Measurements from ENCODE around the gene PDIA6. TPM values are rescaled to one million over a fixed set of nuclear protein-coding genes. Genes with fewer than 3 reads are reported as not detected.

Gene PDIA6
- total and polyA plus RNA-seq, 2 donors (not counting 3 experiments of a cell fraction or from before 2014, with no cell fraction given), result 335 to 424 TPM

DNA sequence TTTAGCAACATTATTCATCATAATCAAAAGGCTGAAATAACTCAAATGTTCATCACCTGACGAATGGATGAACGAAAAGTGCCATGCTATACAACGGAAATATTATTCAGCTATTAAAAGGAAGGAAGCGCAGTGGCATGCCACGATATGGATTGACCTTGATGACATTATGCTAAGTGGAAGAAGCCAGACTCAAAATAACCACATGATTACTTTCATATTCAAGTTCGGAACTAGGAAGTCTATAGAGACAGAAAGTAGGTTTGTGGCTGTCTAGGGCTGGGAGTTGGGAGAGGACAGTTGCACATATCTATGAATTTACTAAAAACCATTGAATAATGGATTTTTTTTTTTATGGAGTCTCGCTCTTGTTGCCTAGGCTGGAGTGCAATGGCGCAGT is 13.4 kb upstream of the PDIA6 start:
- BruUV-seq (replicated peaks), result no TSS peak
- Histone ChIP-seq H3K36me3 (ENCODE audit: control insufficient read depth in 2 of 2, extremely low read depth in 1 of 2, insufficient read depth in 2 of 2, low read length in 2 of 2) (no peaks in the 10 kb centered on the region), H3K79me2 (ENCODE audit: control insufficient read depth, insufficient read depth, low read length) (no peaks in the 10 kb centered on the region), H3K9ac (replicated peaks; ENCODE audit: extremely low read depth, insufficient read depth, low read length) (no peak overlapping the region), H3K27me3 (ENCODE audit: control insufficient read depth in 2 of 2, insufficient read depth in 2 of 2, low read length in 2 of 2) (peaks cover 3 to 11% of the 10 kb centered on the region in 2 experiments), H4K20me1 (replicated peaks; ENCODE audit: control insufficient read depth, extremely low read depth, insufficient read depth, low read length) (no peaks in the 10 kb centered on the region), H3K9me3 (replicated peaks; ENCODE audit: control insufficient read depth, insufficient read depth, low read length) (no peaks in the 10 kb centered on the region), H3K9me1 (replicated peaks; ENCODE audit: control insufficient read depth, extremely low read depth, insufficient read depth, low read length) (no peaks in the 10 kb centered on the region), H3K4me1 (ENCODE audit: control insufficient read depth, extremely low read depth, insufficient read depth, low read length) (peaks cover 3% of the 10 kb centered on the region), H2AFZ (ENCODE audit: low read depth, low read length) (no peak overlapping the region), H3K4me2 (ENCODE audit: insufficient read depth, low read length) (no peak overlapping the region), H3K27ac (ENCODE audit: insufficient read depth, low read depth, low read length) (no peak overlapping the region), H3K4me3 (replicated peaks in 1 of 3; ENCODE audit: insufficient read depth in 1 of 3, low read depth in 1 of 3, low read length in 3 of 3) (no peak overlapping the region)
- CTCF ChIA-PET, result no interaction called here
- dilution Hi-C loops (cut with MboI; ENCODE audit: extremely low pct_ligation_motif_present, low sequenced_read_pairs) (no loop called here), intact Hi-C loops (cut with micrococcal nuclease) (no loop called here)
- no peak for DNase-seq (ENCODE audit: low read depth, low spot score)
- no peak for FAIRE-seq
- POLR2A ChIA-PET, result no interaction called here
- TF ChIP-seq MYC (IDR thresholded peaks at IDR 0.05; ENCODE audit: low read depth, low read length) (no peak), POLR2AphosphoS5 (IDR thresholded peaks at IDR 0.05; ENCODE audit: insufficient read depth, low read depth, low read length) (no peak), EZH2 (IDR thresholded peaks at IDR 0.05; ENCODE audit: borderline replicate concordance, low read depth, low read length, severe bottlenecking) (no peak), GATA2 (IDR thresholded peaks at IDR 0.05; ENCODE audit: insufficient read depth, insufficient read length, low read depth, low read length) (no peak), JUN (IDR thresholded peaks at IDR 0.05; ENCODE audit: borderline replicate concordance, insufficient read depth, insufficient read length, low read depth) (no peak), POLR2A (IDR thresholded peaks at IDR 0.05; ENCODE audit: low read depth, low read length) (no peak), FOS (IDR thresholded peaks at IDR 0.05; ENCODE audit: borderline replicate concordance, insufficient read depth, low read length) (no peak)
- TF ChIP-seq, protein P1, sequence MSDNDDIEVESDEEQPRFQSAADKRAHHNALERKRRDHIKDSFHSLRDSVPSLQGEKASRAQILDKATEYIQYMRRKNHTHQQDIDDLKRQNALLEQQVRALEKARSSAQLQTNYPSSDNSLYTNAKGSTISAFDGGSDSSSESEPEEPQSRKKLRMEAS (IDR thresholded peaks at IDR 0.05; ENCODE audit: insufficient read depth, insufficient read length), result no peak
- TF ChIP-seq, protein P2, sequence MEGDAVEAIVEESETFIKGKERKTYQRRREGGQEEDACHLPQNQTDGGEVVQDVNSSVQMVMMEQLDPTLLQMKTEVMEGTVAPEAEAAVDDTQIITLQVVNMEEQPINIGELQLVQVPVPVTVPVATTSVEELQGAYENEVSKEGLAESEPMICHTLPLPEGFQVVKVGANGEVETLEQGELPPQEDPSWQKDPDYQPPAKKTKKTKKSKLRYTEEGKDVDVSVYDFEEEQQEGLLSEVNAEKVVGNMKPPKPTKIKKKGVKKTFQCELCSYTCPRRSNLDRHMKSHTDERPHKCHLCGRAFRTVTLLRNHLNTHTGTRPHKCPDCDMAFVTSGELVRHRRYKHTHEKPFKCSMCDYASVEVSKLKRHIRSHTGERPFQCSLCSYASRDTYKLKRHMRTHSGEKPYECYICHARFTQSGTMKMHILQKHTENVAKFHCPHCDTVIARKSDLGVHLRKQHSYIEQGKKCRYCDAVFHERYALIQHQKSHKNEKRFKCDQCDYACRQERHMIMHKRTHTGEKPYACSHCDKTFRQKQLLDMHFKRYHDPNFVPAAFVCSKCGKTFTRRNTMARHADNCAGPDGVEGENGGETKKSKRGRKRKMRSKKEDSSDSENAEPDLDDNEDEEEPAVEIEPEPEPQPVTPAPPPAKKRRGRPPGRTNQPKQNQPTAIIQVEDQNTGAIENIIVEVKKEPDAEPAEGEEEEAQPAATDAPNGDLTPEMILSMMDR (IDR thresholded peaks at IDR 0.05; ENCODE audit: extremely low read depth in 1 of 2, insufficient read depth in 1 of 2, low read depth in 1 of 2, low read length in 2 of 2), result no peak

All from endothelial cell of umbilical vein (primary cell).